Stimulated activated CD4-positive, alpha-beta T cell treated with anti-CD3 and anti-CD28 coated beads, TNF-alpha, amount 100 ng/mL, for 4 hours (primary cell): ENCODE results near the gene ATP2B2.

Source experiments
- DNase-seq, 3 experiments: peaks; one replicate each; pipeline ENCODE4 v3.0.0-alpha.2; 2020; ENCODE audit warnings: low read depth in 3 of 3

ATP2B2 gene

GRCh38 chr3:10493202-10493589 lies 12.2 kb downstream of the ATP2B2 start:
- DNase-seq = no peak

GRCh38 chr3:10492364-10493201 lies 12.8 kb downstream of the ATP2B2 start:
- DNase-seq = no peak

DNA sequence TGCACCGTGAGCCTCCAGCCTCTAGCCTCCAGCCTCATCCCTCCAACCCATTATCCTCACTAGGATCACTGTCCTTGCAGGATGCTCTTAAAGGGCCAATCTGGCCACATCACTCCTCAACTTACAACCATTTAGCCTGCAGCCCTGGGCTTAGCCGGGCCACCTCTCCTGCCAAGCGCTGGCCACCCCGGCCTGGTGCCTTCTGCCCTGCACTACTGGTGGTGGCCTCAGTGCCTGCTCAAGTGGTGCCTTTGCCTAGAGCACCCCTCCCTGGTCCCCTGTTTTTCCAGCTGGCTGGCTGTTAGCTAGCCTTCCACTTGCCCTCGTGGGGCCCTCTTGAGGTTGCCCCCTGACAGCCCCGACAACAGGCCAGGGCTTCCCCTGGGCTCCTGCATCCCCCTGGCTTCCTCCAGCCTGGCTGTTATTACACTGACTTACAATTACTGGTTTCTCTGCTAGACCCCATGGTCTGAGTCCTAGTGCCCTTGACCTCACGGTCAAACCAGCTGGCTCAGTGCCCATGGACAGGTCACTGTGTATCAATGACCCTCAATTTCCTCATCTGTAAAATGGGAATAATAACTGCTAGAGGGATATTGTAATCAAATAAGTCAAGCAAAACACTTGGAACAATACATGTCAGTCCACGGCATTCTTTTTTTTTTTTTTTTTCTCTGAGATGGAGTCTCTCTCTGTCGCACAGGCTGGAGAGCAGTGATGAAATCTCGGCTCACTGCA lies 15.5 kb downstream of the ATP2B2 start:
- no peak for DNase-seq

GRCh38 chr3:10487988-10488633 lies 17.3 kb downstream of the ATP2B2 start:
- DNase-seq = no peak

DNA sequence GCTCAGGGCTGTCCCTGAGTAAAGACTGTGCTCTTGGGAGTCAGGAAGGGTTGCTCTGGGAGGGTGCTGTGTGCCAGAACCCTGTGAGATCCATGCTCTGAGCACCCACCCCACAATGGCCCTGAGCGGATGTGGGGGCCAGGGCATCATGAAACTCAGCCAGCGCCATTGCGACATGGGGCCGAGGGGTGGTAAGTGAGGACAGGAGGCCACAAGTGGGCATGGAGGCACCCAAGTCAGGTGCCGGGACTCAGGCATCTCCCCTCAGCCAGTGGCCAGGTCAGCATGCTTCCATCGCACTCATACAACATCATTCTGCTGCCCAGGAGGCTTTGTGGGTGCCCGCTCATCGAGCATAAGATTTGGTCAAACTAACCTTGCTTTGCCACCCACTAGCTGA lies 19.6 kb downstream of the ATP2B2 start:
- no peak for DNase-seq

GRCh38 chr3:10485380-10485779 lies 20.0 kb downstream of the ATP2B2 start:
- no peak for DNase-seq

GRCh38 chr3:10484709-10485108 lies 20.7 kb downstream of the ATP2B2 start:
- DNase-seq = no peak

- DNase-seq = no peak
These were observed 21.6 kb downstream of the ATP2B2 start for GRCh38 chr3:10483686-10484345.

GRCh38 chr3:10483364-10483675 lies 22.1 kb downstream of the ATP2B2 start:
- no peak for DNase-seq

GRCh38 chr3:10482631-10483363 lies 22.6 kb downstream of the ATP2B2 start:
- no peak for DNase-seq

DNA sequence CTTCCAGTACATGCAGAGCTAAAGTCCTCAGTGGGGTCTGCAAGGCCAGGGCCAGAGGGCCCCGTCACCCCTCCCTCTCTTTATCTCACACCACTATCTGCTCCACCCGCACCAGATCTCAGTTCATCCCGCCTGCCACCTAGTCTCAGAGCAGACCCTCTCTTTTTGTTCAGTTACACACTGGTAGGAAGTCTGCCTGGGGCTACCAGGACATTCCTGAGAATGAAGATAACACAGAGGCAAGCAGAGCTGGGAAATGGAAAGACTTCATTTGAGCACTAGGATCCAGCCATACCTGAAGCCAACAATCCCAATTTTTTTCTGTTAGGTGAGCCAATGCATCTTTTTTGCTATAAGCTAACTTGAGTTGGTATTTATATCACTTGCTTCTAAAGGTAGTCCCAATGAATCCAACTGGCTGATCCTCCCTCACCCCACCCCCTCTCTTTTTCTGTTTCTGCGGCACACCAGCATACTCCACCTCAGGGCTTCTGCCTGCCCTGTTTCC lies 24.5 kb downstream of the ATP2B2 start:
- no peak for DNase-seq

DNA sequence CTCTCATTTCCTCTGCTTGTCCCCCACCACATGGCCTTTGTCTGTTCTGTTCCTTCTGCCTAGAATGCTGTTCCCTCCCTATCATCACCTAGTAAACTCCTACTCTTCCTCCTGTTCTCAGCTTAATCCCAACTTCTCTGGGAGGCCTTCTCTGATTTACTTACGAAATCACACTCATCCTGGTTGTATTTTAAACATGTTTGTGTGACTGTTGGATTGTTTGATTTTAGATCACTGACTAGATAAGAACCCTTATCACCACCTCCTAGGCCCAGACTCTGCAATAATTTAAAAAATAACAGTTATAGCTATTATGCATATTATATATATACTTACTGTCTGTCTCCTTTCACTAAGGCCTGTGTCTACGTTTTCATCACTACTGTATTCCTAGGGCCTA lies 26.1 kb downstream of the ATP2B2 start:
- DNase-seq = no peak

GRCh38 chr3:10475983-10476382 lies 29.4 kb downstream of the ATP2B2 start:
- DNase-seq = no peak

- no peak for DNase-seq
These were observed 30.5 kb downstream of the ATP2B2 start for GRCh38 chr3:10474847-10475246.

DNA sequence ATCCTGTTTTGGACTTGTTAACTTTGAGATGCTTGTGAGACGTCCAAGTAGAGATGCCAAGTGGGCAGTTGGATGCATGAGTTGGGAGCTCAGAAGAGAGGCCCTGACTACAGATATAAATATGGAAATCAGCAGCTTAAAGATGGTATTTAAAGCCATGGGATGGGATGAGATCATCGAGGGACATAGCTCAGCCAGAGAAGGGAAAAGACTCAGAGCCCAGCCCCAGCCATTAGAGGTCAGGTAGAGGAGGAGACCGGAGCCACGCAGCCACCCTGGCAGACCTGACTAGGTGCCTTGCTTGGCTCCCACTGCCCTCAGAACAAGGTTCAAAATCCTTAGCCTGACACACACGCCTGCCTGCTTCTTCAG lies 31.1 kb downstream of the ATP2B2 start:
- no peak for DNase-seq

DNA sequence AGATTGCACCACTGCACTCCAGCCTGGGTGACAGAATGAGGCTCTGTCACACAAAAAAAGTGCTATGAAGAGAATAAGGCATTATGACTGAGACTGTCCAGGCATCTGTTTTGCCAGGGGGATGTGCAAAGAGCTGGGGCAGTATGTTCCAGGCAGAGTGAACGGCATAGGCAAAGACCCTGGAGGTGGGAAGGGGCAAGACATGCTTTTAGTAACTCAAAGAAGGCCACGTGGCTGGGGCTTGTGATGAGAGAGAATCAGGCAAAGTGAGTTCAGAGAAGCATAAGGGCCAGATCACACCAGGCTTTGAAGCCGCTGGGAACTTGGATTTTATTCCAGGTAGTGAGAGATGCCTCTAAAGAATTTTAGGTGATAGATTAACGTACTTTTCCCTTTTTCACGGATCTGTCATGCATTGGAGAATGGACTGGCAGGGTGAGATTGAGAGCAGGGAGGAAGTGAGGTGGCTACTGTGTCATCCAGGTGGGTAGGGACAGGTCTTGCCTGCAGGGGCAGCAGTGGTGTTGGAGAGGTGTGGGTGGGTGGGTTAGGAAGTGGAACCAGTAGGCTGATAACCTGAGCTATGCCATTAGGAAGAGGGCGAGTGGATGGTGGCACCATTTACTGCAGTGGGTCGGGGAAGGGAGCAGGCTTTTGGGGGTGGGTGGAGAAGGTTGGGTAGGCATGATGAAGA lies 31.7 kb downstream of the ATP2B2 start:
- DNase-seq = no peak

GRCh38 chr3:10472877-10473440 lies 32.4 kb downstream of the ATP2B2 start:
- no peak for DNase-seq

- no peak for DNase-seq
These were observed 34.2 kb downstream of the ATP2B2 start for GRCh38 chr3:10471054-10471688.

GRCh38 chr3:10470120-10471053 lies 35.0 kb downstream of the ATP2B2 start:
- DNase-seq = no peak
